ENCODE measurements around the gene GPT2. TPM values are rescaled to one million over a fixed set of nuclear protein-coding genes. Genes with fewer than 3 reads are reported as not detected.

Gene GPT2
- total RNA-seq, 1 donor from 2014 or later, result 7.9 TPM

DNA sequence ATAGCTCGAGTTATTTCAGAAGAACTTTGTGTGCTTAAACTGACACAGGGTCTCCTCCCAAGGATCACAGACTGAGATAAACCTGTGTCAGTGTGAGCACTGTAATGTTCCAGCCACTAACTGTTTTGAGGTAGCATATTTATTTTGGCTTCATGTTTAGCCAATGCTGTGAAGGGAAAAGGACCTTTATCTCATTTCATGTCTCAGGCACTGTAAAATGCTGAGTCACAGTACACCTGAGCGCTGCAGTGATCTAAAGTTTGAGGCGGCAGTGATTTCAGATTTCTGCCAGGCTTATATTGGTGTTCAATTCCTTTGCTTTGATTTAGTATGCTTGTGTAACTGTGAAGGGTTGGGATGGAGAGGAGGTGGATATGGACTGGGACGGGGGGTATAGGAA is 92.4 kb downstream of the GPT2 start:
- Histone ChIP-seq H3K4me3 (no peak overlapping the region), H3K27me3 (no peaks in the 10 kb centered on the region), H3K4me1 (peaks cover 10 to 15% of the 10 kb centered on the region in 2 donors), H3K36me3 (no peaks in the 10 kb centered on the region), H3K27ac (no peak overlapping the region), H3K9me3 (no peaks in the 10 kb centered on the region)
- intact Hi-C loops (cut with DNase I), result loop anchor here (10.0 kb wide), 1 partner anchor 1648 kb away; no protein-coding TSS in a partner anchor
- no peak for DNase-seq (ENCODE audit: low spot score in 2 of 2)
- no peak for TF ChIP-seq CTCF (IDR thresholded peaks at IDR 0.05)

Other genes with a start within 250 kb of the GPT2 start
- gene VPS35, start 195.2 kb upstream of the GPT2 start, total RNA-seq, result 31.9 TPM
- gene ORC6, start 194.7 kb upstream of the GPT2 start, total RNA-seq, result not detected
- not detected for gene MYLK3, start 136.0 kb upstream of the GPT2 start, total RNA-seq
- gene C16orf87, start 53.2 kb upstream of the GPT2 start, total RNA-seq, result under 0.01 TPM
- gene DNAJA2, start 89.3 kb downstream of the GPT2 start, total RNA-seq, result 15.8 TPM